GM18517 (cell line): Measurements from ENCODE around the gene PEX14.

Experiments
- ATAC-seq: cut with Tn5 transposase; IDR thresholded peaks from one replicate; pipeline ENCODE4 v1.9.1; 2021; ENCODE audit warnings: mild to moderate bottlenecking, moderate library complexity; ENCODE audit not compliant: unreplicated experiment

The PEX14 gene

DNA sequence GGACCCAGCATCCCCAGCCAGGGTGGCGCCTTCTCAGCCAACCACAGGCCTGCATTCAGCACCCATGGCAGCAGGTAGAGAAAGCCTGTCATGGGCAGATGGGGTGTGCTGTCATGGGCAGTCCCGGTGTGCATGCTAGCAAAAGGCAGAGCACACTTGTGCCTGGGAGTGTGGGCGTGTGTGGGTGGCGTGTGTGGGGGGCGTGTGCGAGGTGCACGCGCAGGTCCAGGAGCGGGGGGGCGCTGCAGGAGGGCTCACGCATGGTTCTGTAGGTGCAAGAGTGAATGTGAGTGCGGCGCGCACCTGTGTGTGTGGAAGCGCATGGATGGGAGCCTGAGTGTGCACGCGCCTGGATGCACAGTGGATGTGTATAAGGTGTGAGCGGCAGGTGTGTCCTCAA, 184.5 kb downstream of the PEX14 start:
- no peak for ATAC-seq

DNA sequence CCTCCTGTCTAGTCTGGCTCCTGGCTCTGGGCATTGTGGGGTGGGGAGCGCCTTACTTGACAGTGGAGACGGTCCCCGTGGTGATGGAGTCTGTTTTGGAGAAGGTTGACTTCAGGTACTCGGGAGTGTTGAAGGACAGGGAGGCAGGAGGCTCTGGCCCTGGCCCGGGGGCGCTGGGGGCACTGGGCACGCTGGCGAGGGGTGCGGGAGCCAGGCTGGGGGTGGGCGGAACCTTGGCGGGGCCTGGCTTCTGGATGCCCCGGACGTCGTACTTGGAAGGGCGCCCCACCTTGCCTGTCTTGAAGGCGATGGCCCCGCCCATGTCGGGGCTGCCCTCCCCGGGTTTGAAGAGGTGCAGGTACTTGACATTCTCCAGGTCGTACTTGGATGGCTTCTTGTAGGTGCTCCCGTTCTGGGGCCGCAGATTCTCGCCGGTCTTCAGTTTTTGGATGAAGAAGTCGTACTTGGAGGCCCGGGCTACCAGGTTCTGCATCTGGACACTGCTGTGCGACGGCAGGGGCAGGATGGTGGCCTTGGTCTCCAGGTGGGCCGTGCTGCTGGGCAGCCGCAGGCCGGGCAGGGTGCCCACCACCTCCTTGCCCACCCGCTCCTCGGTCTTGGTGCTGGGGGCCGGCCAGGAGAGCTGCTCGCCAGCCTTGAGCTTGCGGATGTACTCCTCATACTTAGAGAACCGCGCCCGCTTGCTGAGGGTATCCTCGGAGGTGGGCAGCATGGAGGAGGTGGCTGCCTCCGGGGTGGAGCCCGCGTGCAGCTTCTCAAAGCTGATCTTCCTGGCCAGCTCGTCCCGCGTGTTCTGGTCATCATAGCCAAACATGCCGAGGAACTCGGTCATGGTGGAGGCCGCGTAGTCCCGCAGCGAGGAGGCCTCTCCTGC, 185.1 kb downstream of the PEX14 start:
- ATAC-seq = no peak

DNA sequence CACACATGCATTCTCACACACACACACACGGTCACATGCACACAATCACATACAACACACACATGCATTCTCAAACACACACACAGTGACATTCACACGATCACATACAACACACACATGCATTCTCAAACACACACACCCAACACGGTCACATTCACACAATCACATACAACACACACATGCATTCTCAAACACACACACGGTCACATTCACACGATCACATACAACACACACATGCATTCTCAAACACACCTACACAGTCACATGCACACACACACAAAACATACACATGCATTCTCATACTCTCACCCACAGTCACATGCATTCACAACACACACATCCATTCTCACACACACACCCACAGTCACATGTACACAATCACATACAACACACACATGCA, 186.7 kb downstream of the PEX14 start:
- no peak for ATAC-seq

DNA sequence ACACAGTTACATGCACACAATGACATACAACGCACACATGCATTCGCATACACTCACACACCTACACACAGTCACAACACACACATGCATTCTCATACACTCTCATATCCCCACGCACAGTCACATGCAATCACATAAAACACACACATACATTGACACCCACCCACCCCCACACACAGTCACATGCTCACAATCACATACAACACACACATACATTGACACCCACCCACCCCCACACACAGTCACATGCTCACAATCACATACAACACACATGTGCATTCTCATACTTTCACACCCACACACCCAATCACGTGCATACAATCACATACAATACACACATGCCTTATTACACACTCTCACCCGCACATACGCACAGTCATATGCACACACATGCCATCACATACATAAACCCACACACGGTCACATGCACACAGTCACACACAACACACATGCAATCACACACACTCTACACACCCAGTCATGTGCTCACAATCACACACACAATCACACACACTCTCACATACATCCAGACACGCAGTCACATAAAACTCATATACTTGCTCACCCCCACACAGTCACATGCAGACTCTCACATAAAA, 187.4 kb downstream of the PEX14 start:
- ATAC-seq = no peak

DNA sequence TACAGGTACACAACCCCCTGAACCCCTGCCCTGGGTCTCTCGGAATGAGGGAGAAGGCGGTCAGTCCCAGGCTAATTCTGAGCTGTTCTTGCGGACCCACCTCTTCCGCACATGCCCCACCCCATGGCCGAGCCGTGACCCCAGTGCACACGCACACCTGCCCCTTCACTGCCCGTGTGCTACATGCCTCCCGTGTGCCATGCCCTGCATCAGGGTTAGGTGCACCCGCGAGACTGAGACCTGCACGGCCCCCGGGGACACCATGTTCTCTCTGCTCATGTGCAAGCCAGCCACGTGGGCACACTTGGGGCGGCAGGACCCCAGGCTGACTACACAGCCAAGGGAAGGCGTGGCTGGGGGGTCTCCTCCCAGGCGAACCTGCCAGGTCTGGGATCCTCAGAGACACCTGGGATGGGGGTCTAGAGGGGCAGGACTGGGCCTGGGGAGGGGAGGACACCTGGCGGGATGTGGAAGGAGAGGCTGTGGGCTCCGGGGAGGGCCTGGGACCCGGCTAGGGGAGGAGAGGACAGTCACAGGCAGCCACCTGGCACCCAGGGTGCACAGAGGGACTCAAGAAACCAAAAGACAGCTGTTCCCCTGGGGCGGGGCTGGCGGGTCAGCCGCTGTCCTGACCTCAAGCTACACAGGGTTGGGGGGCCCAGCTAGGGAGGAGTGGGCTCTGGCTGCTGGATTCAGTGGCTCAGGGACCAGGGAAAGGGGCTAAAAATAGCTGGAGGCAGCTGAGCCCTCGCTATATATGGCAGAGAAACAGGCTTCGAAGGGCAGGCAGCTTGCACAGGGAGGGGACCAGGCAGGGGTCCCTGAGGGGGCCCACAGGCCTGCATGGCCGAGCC, 188.3 kb downstream of the PEX14 start:
- no peak for ATAC-seq

DNA sequence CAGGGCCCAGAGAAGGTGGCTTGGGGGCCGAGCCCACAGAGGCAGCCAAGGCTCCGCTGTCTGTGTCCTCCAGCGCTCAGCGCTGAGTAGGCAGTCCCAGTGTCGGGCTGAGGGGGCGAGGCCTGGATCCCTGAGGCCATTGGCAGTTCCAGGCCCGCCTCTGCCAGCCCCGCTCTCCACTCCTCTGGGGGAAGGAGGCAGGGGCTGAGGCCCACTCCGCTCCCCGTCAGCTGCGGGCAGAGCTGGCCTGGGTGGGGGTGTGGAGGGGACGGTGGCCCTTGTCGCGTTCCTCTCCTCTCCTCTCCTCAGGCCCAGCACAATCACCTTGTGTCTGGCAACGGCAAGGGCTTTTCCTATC, 188.9 kb downstream of the PEX14 start:
- no peak for ATAC-seq

DNA sequence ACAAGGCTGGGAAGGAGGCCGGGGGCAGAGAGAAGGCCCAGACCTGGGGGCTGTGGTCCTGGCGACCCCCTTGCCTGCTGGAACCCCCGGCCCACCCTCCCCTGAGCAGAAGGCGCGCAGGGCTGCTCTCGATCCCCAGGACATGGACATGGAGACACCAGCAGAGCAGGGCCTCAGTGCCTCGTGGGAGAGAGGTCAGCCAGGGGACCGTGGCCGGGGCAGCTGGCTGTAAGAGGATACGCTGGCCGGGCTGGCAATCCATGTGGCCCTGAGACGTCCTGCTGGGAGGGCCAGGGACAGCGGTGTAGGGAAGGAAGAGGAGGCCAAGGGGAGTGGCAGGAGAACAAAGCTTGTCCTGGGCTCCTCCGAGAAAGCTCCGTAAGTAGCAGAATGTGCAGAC, 189.5 kb downstream of the PEX14 start:
- ATAC-seq = no peak

DNA sequence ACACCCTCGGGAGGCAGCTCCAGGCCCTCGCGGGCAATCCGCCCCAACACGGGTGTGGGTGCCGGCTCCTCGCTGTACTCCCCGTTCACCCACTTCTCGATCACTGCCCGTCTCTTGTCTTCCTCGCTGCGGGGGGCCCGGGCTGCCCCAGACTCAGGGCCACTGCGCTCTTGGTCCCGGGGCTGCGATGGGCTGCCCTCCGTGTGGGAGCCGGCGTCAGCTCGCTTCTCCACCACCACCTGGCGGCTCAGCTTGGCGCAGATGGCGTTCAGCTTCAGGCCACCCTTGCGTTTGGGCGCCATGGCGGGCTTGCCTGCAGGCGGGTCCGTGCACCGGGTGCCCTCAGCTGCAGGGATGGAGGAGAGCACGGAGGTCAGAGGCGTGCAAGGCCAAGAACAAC, 190.5 kb downstream of the PEX14 start:
- ATAC-seq = no peak

DNA sequence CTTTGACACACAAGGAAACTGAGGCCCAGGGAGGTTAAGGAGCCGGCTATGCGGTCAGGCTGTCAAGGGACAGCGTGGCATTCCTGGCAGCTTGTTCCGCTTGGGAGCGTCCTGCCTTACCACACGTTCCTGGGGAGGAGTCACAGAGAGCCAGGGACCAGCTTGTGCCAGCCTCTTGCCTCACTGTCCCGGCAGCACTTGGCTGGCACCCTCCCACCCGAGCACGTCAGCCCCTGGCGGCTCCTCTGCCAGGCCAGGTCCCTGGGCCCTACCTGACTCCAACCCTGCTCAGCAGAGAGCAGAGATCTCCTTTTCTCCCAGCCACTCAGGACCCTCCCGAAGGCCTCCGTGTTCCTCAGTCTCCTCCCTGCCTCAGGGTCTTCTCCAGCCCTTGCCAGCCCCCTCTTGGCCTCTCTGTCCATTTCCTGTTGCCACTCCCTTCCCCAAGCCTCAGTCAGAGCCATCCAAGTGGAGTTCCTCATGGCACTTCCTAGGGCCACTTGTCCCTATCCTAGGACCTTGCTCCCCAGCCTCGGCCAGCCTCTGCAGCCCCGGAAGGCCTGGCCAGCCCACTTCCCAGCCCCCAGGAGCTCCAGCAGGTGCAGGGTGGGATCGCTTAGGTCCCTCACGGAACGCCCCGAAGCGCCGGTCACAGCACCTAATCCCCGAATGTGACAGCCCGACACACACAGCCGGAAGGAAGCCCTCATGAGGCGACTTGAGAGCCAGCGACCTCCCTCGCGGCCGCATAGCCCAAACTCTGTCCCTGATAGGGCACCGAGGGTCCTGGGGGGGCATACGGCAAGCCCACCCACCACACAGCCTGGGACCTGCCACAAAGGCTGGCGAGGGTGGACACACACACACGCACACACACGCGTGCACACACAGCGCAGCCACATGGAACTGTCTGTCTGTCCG, 191.4 kb downstream of the PEX14 start:
- no peak for ATAC-seq

DNA sequence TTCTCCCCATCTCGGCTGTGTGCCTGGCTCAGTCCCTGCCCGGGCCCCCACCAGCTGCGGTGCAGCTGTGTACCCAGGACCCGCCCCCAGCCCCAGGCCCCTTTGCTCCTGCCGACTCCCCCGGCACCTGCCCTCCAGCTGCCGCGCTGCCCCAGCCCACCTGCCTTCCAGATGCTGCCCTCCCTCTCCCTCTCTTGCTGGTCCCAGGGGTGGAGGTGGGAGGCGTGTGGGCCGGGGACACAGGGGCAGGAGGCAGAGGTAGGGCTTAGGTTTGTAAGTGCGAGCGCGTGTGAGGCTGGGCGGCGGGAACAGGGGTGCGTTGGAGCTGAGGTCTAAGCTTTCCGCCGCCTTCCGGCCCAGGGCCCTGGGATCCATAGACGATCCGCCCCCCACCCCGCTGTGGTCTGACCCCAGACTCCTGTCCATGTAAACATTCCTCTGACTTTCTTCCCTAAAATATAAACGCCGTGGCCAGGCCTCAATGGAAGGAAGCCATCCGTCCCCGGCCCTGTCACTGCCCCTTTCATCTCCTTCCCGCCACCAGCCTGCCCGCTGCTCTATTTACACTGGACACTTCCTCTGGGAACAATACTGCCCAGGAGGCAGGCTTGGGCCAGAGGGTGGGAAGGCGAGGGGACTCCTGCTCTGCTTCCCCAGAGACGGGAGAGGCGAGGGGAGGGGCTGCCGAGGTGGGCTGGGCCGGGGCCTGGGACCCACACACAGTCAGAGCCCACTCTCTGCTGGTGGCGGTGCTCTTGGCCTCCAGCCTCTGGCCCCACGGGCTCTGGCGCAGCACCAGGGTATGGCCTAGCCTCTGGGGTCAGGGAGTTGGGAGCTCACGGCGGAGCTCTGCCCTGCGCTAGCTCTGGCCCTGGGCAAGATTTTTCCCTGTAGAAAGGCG, 193.4 kb downstream of the PEX14 start:
- ATAC-seq = no peak

DNA sequence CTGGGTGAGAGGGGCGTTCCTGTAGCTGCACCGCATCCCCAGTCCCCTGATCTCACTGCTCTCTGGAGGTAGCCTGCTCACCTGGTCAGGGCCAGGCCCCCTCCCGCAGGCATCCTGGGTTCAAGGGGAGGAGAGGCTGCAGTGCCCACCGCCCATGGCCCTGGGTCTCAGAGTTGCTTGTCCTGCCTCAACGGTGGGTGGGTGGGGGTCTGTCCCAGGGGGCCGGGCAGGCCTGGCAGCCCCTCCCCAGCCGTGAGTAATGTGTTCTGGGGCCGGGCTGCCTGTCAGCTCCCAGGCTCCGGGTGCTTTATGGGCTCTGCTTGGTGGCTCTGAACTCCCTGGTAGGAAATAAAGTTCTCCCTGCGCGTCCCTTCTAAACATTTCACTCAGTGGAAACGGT, 194.8 kb downstream of the PEX14 start:
- no peak for ATAC-seq

DNA sequence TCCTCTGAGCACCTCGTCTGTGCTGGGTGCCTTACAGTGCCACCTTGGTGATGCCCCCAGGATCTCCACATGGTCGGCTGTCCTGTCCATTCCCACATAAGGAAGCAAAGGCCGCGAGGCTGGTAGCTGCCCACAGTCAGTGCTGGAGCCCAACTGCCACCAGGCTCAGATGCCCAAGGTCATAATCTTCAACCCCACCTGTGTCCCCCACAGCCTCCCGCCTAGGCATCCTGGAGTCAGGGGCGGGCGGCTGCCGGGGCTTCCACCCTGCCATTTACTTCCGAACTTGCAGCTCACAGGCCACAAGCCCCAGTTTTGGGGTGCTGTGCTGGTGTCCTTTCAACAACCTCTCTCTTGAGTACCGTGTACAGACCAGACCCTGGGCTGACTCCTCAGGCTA, 195.4 kb downstream of the PEX14 start:
- ATAC-seq = no peak

DNA sequence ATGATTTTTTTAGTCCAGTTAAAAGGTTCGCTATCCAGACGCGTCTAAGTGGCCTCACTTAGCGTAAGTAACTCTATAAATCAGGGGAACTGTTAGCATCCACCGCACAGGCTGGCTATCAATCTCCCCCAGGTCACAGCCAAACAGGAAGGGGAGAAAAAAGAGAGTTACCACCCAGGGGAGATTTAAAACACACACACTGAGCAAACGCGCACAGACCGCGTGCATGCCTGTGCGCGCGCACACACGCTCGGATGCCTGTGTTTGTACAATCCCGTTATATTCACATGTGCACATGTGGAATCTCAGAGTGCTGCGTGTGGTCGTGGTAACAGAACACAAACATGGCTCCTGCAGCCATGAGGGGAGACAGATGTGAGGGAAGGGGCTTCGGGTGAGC, 196.3 kb downstream of the PEX14 start:
- ATAC-seq = no peak

DNA sequence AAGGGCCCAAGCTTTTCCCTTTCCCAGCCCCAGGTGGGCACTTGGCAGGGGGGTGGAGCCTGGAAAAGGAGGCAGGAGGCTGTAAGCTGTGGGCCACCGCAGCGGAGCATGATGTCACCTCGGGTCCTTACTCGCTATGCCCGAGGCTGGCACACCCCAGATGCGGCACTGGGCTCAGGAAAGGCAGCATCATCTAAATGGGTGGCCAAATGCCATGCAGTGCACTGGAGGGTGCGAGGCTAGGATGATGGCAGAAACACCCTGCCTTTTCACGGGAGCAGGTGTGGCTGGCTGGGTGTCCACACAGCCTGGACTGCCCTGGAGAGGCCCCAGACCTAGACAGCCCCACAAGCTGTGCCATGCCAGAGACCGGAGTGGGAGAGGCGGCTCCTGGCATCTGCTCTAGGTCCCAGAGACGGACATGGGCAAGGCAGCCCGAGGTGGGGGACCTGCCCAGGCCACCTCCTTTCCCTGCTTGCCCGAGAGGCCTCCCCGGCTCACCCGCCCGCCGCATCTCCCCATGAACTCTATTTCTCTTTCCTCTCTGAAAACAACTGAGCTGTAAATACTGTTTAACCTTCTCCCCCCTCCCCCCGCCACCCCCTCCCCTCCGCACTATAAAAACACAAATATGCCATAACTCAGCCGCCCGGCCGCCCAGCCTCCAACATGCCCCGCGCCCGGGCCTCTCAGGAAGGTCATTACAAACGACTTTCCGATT, 197.0 kb downstream of the PEX14 start:
- no peak for ATAC-seq

DNA sequence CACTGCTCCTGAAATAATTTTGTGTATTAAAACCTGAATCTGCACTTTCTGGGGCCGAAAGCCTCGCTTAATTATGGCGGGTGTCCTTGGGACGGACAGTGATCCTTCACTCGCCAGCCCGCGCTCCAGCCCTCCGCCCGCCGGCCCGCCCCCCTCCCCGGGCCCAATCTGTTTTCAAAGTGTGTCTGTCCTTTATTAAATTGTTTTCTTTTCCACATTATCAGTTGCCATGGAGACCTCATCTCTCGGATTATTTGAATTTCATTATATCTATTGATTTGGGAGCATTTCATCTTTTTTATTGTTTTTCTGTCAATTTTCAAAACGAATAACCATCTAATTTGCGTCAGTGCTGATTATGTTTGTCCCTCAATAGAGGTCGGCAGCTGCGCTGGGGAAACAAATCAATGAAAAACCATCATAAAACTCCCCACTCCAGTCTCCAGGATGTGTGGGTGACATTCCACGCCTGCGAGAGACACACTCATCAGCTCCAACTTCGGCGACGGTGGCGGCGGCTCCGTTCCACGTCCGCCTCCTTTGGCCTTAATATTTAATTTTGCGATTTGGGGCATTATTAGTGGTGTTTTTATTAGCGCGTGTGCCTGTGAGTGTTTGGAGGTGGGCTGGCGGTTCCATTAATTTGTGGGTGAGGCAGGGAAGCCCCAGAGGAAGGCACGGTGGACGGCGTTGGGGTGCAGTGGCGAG, 197.7 kb downstream of the PEX14 start:
- ATAC-seq = no peak

DNA sequence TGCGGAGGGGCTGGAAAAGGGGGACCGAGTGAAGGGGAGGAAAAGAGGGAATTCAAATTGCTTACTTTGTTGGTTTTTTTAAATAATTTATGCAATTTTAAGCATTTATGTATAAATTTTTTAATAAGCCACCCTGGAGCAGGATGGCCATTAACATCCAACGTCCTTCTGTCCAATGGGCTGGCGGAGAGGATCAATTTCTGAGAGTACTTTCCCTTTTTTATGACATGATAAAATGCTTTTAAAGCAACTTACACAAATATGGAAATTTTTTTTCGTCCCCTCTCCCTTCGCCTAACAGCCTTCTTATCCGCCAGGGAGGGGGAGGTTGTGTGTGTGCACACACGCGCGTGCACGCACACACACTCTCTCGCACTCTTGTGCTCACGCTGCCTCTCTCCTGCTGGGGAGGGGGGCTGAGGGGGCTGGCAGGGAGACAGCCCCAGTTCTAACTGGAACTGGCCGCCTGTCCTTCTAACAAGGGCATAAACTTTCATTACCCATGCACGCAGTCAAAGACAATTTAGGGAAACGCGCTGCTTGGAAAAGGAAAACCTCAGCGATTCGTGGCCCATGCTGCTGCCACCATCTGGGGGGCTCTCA, 198.5 kb downstream of the PEX14 start:
- no peak for ATAC-seq

DNA sequence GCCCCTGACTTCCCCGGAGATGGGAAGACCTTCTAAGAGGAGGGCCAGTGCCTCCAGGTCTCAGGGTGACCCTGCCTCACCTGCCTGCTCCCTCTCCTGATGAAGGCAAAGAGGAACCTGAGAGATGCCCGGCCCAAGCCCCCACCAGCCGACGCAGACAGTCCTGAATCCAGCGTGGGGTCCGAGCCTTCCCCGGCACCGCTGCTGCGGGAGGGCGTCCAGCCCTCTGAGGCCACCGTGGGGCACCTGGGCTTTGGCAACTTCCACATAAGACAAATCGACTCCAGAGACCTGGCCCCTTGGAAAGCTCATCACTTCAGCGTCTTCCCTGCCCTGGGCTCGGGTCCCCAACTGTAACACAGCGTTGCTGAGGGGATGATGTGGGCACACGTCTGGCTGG, 199.5 kb downstream of the PEX14 start:
- ATAC-seq = no peak
